T1000 (cell line): ENCODE data around the gene SMC2.

Experiments
- DNase-seq: peaks from one replicate; lab custom pipeline; 2025; ENCODE audit warnings: mixed read lengths; lab: John Stamatoyannopoulos, UW

Gene SMC2

GRCh38 chr9:104093647-104094533 lies at the start of gene SMC2:
TSS of gene SMC2 (plus strand) at chr9:104094309. CDS start at chr9:104095385, 1,076 bp downstream.
- peak; percentile 88 for DNase-seq

GRCh38 chr9:104068546-104068945 lies 25.6 kb upstream of the SMC2 start:
- no peak for DNase-seq

GRCh38 chr9:104069288-104069687 lies 24.8 kb upstream of the SMC2 start:
- DNase-seq: no peak

- no peak for DNase-seq
Observed at GRCh38 chr9:104071589-104071988, 22.5 kb upstream of the SMC2 start.

- no peak for DNase-seq
Observed at GRCh38 chr9:104073098-104073769, 20.9 kb upstream of the SMC2 start.

GRCh38 chr9:104073770-104074133 lies 20.4 kb upstream of the SMC2 start:
- DNase-seq: no peak

GRCh38 chr9:104074876-104075275 lies 19.2 kb upstream of the SMC2 start:
- DNase-seq: no peak

- peak; percentile 5 for DNase-seq
Observed at GRCh38 chr9:104075801-104076753, 18.0 kb upstream of the SMC2 start.

- DNase-seq: peak; percentile 4
Observed at GRCh38 chr9:104078596-104078995, 15.5 kb upstream of the SMC2 start.

GRCh38 chr9:104080983-104081382 lies 13.1 kb upstream of the SMC2 start:
- DNase-seq: no peak

- no peak for DNase-seq
Observed at GRCh38 chr9:104082168-104082567, 11.9 kb upstream of the SMC2 start.

- DNase-seq: no peak
Observed at GRCh38 chr9:104085525-104085924, 8.6 kb upstream of the SMC2 start.

- no peak for DNase-seq
Observed at GRCh38 chr9:104087894-104088293, 6.2 kb upstream of the SMC2 start.

GRCh38 chr9:104088416-104088815 lies 5.7 kb upstream of the SMC2 start:
- no peak for DNase-seq

- DNase-seq: no peak
Observed at GRCh38 chr9:104090578-104090977, 3.5 kb upstream of the SMC2 start.

GRCh38 chr9:104091116-104091515 lies 3.0 kb upstream of the SMC2 start:
- no peak for DNase-seq

- DNase-seq: no peak
Observed at GRCh38 chr9:104091708-104092107, 2.4 kb upstream of the SMC2 start.

- DNase-seq: no peak
Observed at GRCh38 chr9:104092192-104092591, 1.9 kb upstream of the SMC2 start.

- no peak for DNase-seq
Observed at GRCh38 chr9:104092875-104093600, 1.1 kb upstream of the SMC2 start.

GRCh38 chr9:104094534-104095015 lies 466 bp downstream of the SMC2 start:
- DNase-seq: no peak

- DNase-seq: no peak
Observed at GRCh38 chr9:104099630-104100029, 5.5 kb downstream of the SMC2 start.
